MM.1S (cell line): Measurements from ENCODE around the gene ARMC12.

Source experiments
- CTCF ChIP-seq: fragments of 300-600 bp; sonication (generic); IDR thresholded peaks from 2 replicates; pipeline ENCODE4 v1.5.1; 2016; ENCODE audit warnings: antibody characterized with exemption, low read length, mixed read lengths
- EZH2phosphoT487 ChIP-seq: fragments of 300-600 bp; sonication (generic); IDR thresholded peaks from 2 replicates; pipeline ENCODE4 v1.6.1; 2018; ENCODE audit warnings: antibody characterized with exemption, low read length

- TF ChIP-seq CTCF (no peak), EZH2phosphoT487 (no peak)
Observed at GRCh38 chr6:35718911-35719381, 17.9 kb upstream of the ARMC12 start.
